IMR-90 (cell line): ENCODE data around the gene FADS6. TPM values are rescaled to one million over a fixed set of nuclear protein-coding genes. Genes with fewer than 3 reads are reported as not detected.

Experiments used
- ATAC-seq: fragments of 200-7000 bp; cut with Tn5 transposase; 2 replicates; pipeline ENCODE4 v1.9.1; 2020; ENCODE audit warnings: low read depth, mild to moderate bottlenecking, moderate library complexity
- BruUV-seq: library from RNA; stranded (reverse); fragments of 400-500 nt; replicated peaks from 2 replicates; lab custom pipeline; 2021; lab: Mats Ljungman, UMichigan
- CTCF ChIA-PET: fragments of 300-600 bp; formaldehyde crosslinking; extraction: SDS; loops from one replicate; lab custom pipeline; 2021; ENCODE audit warnings: antibody characterized with exemption; lab: Yijun Ruan, JAX
- POLR2A ChIA-PET: fragments of 300-600 bp; sonication (Branson Sonifier 250); formaldehyde crosslinking; loops from one replicate; lab custom pipeline; 2022; ENCODE audit warnings: antibody characterized with exemption; ENCODE audit not compliant: unreplicated experiment; lab: Charles Lee
- DNase-seq: peaks from one replicate; pipeline ENCODE4 v3.0.0; 2013
- H2AFZ ChIP-seq: replicated peaks from 2 replicates; pipeline ENCODE3; 2013; ENCODE audit warnings: low read length, mild to moderate bottlenecking; ENCODE audit not compliant: poor library complexity
- H2AK5ac ChIP-seq: 2 replicates; pipeline ENCODE4 v1.6.1; 2013; ENCODE audit warnings: low read depth, low read length, inconsistent platforms
- H2AK9ac ChIP-seq: replicated peaks from 2 replicates; pipeline ENCODE3; 2013; ENCODE audit warnings: mild to moderate bottlenecking, low read depth, low read length, moderate library complexity; ENCODE audit not compliant: poor library complexity
- H2BK120ac ChIP-seq: 2 replicates; pipeline ENCODE4 v1.6.1; 2013; ENCODE audit warnings: low read depth, low read length, inconsistent platforms
- H2BK15ac ChIP-seq: 3 replicates; pipeline ENCODE4 v1.6.1; 2013; ENCODE audit warnings: low read depth, low read length, inconsistent platforms
- H2BK20ac ChIP-seq: 2 replicates; pipeline ENCODE4 v1.6.1; 2013; ENCODE audit warnings: low read depth, mild to moderate bottlenecking, inconsistent platforms, low read length, moderate library complexity
- H2BK5ac ChIP-seq: 2 replicates; pipeline ENCODE4 v1.6.1; 2013; ENCODE audit warnings: mild to moderate bottlenecking, low read depth, low read length, inconsistent platforms; ENCODE audit not compliant: poor library complexity, severe bottlenecking
- H3K14ac ChIP-seq: replicated peaks from 2 replicates; pipeline ENCODE4 v1.6.1; 2013; ENCODE audit warnings: low read depth, low read length, inconsistent platforms
- H3K18ac ChIP-seq: 2 replicates; pipeline ENCODE4 v1.6.1; 2013; ENCODE audit warnings: low read depth, low read length, control low read depth
- H3K23ac ChIP-seq: 2 replicates; pipeline ENCODE4 v1.6.1; 2013; ENCODE audit warnings: low read depth, low read length, inconsistent platforms
- H3K27ac ChIP-seq: 2 replicates; pipeline ENCODE4 v1.5.1; 2013; ENCODE audit warnings: mild to moderate bottlenecking, control low read depth, low read length; ENCODE audit not compliant: insufficient read depth
- H3K27me3 ChIP-seq: 2 replicates; pipeline ENCODE4 v1.6.1; 2013; ENCODE audit warnings: low read length; ENCODE audit not compliant: control insufficient read depth, insufficient read depth
- H3K36me3 ChIP-seq: 2 replicates; pipeline ENCODE4 v1.6.1; 2013; ENCODE audit warnings: low read length, mixed read lengths; ENCODE audit not compliant: control insufficient read depth, insufficient read depth
- H3K4ac ChIP-seq: 2 replicates; pipeline ENCODE4 v1.6.1; 2013; ENCODE audit warnings: low read depth, low read length, inconsistent platforms
- H3K4me1 ChIP-seq: 2 replicates; pipeline ENCODE4 v1.6.1; 2013; ENCODE audit warnings: low read length, mixed read lengths; ENCODE audit not compliant: control insufficient read depth, insufficient read depth
- H3K4me2 ChIP-seq: 2 replicates; pipeline ENCODE4 v1.6.1; 2013; ENCODE audit warnings: low read depth, mild to moderate bottlenecking, control low read depth, low read length, moderate library complexity
- H3K4me3 ChIP-seq: 2 replicates; pipeline ENCODE4 v1.5.1; 2013; ENCODE audit warnings: low read depth, mild to moderate bottlenecking, control low read depth, low read length, moderate library complexity; ENCODE audit not compliant: insufficient read depth
- H3K56ac ChIP-seq: 2 replicates; pipeline ENCODE4 v1.6.1; 2013; ENCODE audit warnings: low read length, inconsistent platforms; ENCODE audit not compliant: insufficient read depth; ENCODE audit errors: extremely low read depth
- H3K79me1 ChIP-seq, 2 experiments: 2 replicates each; pipeline ENCODE4 v1.6.1; 2013; ENCODE audit warnings: low read length in 2 of 2, inconsistent platforms in 1 of 2, low read depth in 1 of 2
- H3K9ac ChIP-seq: 2 replicates; pipeline ENCODE4 v1.6.1; 2013; ENCODE audit warnings: low read depth, low read length, control low read depth
- H3K9me1 ChIP-seq: 2 replicates; pipeline ENCODE4 v1.6.1; 2013; ENCODE audit warnings: low read length, inconsistent platforms; ENCODE audit not compliant: insufficient read depth
- H3K9me3 ChIP-seq: 2 replicates; pipeline ENCODE4 v1.6.1; 2013; ENCODE audit warnings: low read length; ENCODE audit not compliant: control insufficient read depth, insufficient read depth
- H4K20me1 ChIP-seq: 2 replicates; pipeline ENCODE4 v1.6.1; 2013; ENCODE audit warnings: low read length, inconsistent platforms; ENCODE audit not compliant: insufficient read depth
- H4K5ac ChIP-seq: 2 replicates; pipeline ENCODE4 v1.6.1; 2013; ENCODE audit warnings: mild to moderate bottlenecking, low read depth, low read length, control low read depth
- H4K8ac ChIP-seq, 2 experiments: 2 replicates each; pipeline ENCODE4 v1.6.1; 2013; ENCODE audit warnings: low read depth in 2 of 2, low read length in 2 of 2, control low read depth in 1 of 2, inconsistent platforms in 1 of 2
- H4K91ac ChIP-seq: 2 replicates; pipeline ENCODE4 v1.6.1; 2013; ENCODE audit warnings: low read depth, low read length, inconsistent platforms; ENCODE audit not compliant: insufficient read depth
- BHLHE40 ChIP-seq: fragments of 150-350 bp; IDR thresholded peaks from 2 replicates; pipeline ENCODE4 v1.6.1; 2016; ENCODE audit warnings: mild to moderate bottlenecking, low read depth, low read length
- CEBPB ChIP-seq: IDR thresholded peaks from 2 replicates; pipeline ENCODE4 v1.6.1; 2012; ENCODE audit warnings: low read depth, low read length, improper control_type of control experiment
- CHD1 ChIP-seq: IDR thresholded peaks from 2 replicates; pipeline ENCODE4 v1.6.1; 2012; ENCODE audit warnings: low read depth, low read length, improper control_type of control experiment
- CTCF ChIP-seq: conservative IDR thresholded peaks from 2 replicates; pipeline ENCODE4 v1.5.1; 2012; ENCODE audit warnings: mild to moderate bottlenecking, low read depth, low read length, improper control_type of control experiment
- ELK1 ChIP-seq: fragments of 150-350 bp; IDR thresholded peaks from 2 replicates; pipeline ENCODE4 v1.6.1; 2016; ENCODE audit warnings: low read depth, mild to moderate bottlenecking, low read length, moderate library complexity, borderline replicate concordance
- FOS ChIP-seq: fragments of 150-350 bp; IDR thresholded peaks from 2 replicates; pipeline ENCODE4 v1.6.1; 2016; ENCODE audit warnings: low read depth, low read length
- MAFK ChIP-seq: IDR thresholded peaks from 2 replicates; pipeline ENCODE4 v1.6.1; 2012; ENCODE audit warnings: low read depth, low read length, improper control_type of control experiment
- MAZ ChIP-seq: IDR thresholded peaks from 2 replicates; pipeline ENCODE4 v1.6.1; 2012; ENCODE audit warnings: low read depth, mild to moderate bottlenecking, low read length, improper control_type of control experiment, moderate library complexity, borderline replicate concordance
- MXI1 ChIP-seq: IDR thresholded peaks from 2 replicates; pipeline ENCODE4 v1.6.1; 2012; ENCODE audit warnings: low read depth, mild to moderate bottlenecking, low read length, moderate library complexity, borderline replicate concordance
- NFE2L2 ChIP-seq: fragments of 150-350 bp; IDR thresholded peaks from 2 replicates; pipeline ENCODE4 v1.6.1; 2016; ENCODE audit warnings: low read depth, mild to moderate bottlenecking, low read length
- POLR2A ChIP-seq: IDR thresholded peaks from 2 replicates; pipeline ENCODE4 v1.6.1; 2012; ENCODE audit warnings: mild to moderate bottlenecking, low read depth, low read length
- RAD21 ChIP-seq: IDR thresholded peaks from 2 replicates; pipeline ENCODE4 v1.6.1; 2012; ENCODE audit warnings: low read length, improper control_type of control experiment
- RCOR1 ChIP-seq: IDR thresholded peaks from 2 replicates; pipeline ENCODE4 v1.6.1; 2012; ENCODE audit warnings: mild to moderate bottlenecking, low read length, improper control_type of control experiment; ENCODE audit not compliant: insufficient replicate concordance
- RFX5 ChIP-seq: IDR thresholded peaks from 2 replicates; pipeline ENCODE4 v1.8.0; 2012; ENCODE audit warnings: low read depth, mild to moderate bottlenecking, low read length, moderate library complexity
- SMC3 ChIP-seq: fragments of 150-350 bp; IDR thresholded peaks from 2 replicates; pipeline ENCODE4 v1.6.1; 2016; ENCODE audit warnings: low read depth, mild to moderate bottlenecking, antibody characterized with exemption, low read length, moderate library complexity
- USF2 ChIP-seq: fragments of 150-350 bp; IDR thresholded peaks from 2 replicates; pipeline ENCODE4 v1.6.1; 2017; ENCODE audit warnings: mild to moderate bottlenecking, antibody characterized with exemption, low read length, low read depth
- WGBS, 2 experiments: methylation state at CpG; one replicate each; pipeline versions ENCODE4 v1.1.5 to v1.1.7; 2013; ENCODE audit warnings: missing lambda C conversion rate in 2 of 2; ENCODE audit not compliant: insufficient read length in 1 of 2; ENCODE audit errors: extremely low coverage in 2 of 2; 5-methylcytosine and 5-hydroxymethylcytosine counted together
- dilution Hi-C: fragments of 300-500 bp; cut with HindIII; formaldehyde crosslinking; loops from one replicate; pipeline ENCODE4 v1.14.3; 2018; ENCODE audit warnings: low sequenced_read_pairs; ENCODE audit not compliant: unreplicated experiment
- in situ Hi-C: fragments of 300-500 bp; cut with MboI; formaldehyde crosslinking; loops from 3 replicates; pipeline ENCODE4 v1.14.3; 2019; ENCODE audit warnings: low sequenced_read_pairs, inconsistent platforms, mixed read lengths
- intact Hi-C: fragments of 100-400 bp; cut with micrococcal nuclease; formaldehyde crosslinking; loops from 2 replicates; pipeline ENCODE4 v1.10.0; 2022
- polyA plus RNA-seq, 3 experiments: library from polyadenylated mRNA; depleted of rRNA; stranded (reverse); fragments of >200 nt; gene quantifications; 2 replicates each; pipeline ENCODE4 v1.2.3, GENCODE V29; 2012; ENCODE audit warnings: low replicate concordance in 1 of 3
- total RNA-seq: library from RNA; depleted of rRNA; stranded (reverse); fragments of >200 nt; gene quantifications from 2 replicates; pipeline ENCODE4 v1.2.3, GENCODE V29; 2012

FADS6 gene
- total and polyA plus RNA-seq, 2 of the 4 experiments (the other 2 are of a cell fraction) = not detected

GRCh38 chr17:74917430-74917829 lies 24.0 kb upstream of the FADS6 start:
- Histone ChIP-seq H2BK5ac (no peak overlapping the region), H4K91ac (no peak overlapping the region), H3K36me3 (no peaks in the 10 kb centered on the region), H3K9me1 (no peaks in the 10 kb centered on the region), H3K18ac (no peak overlapping the region), H3K9me3 (no peaks in the 10 kb centered on the region), H3K23ac (no peak overlapping the region), H3K4me3 (no peak overlapping the region), H3K4ac (no peak overlapping the region), H4K20me1 (no peaks in the 10 kb centered on the region), H2AK9ac (no peak overlapping the region), H2BK20ac (no peak overlapping the region), H2BK15ac (no peak overlapping the region), H3K56ac (no peak overlapping the region), H2AFZ (no peak overlapping the region), H3K27me3 (peaks cover 48% of the 10 kb centered on the region), H4K5ac (no peak overlapping the region), H4K8ac (no peak overlapping the region), H3K14ac (no peak overlapping the region), H3K27ac (no peak overlapping the region), H3K79me1 (no peaks in the 10 kb centered on the region), H3K9ac (no peak overlapping the region), H3K4me1 (no peaks in the 10 kb centered on the region), H3K4me2 (no peak overlapping the region), H2BK120ac (no peak overlapping the region), H2AK5ac (no peak overlapping the region)
- dilution Hi-C loops = no loop called here
- in situ Hi-C loops = no loop called here
- POLR2A ChIA-PET = no interaction called here
- no TSS peak for BruUV-seq
- CTCF ChIA-PET = no interaction called here
- intact Hi-C loops = no loop called here
- WGBS, 2 experiments = 73% methylated on average over 3 of the region's 10 CpGs; no CpG with 5 or more reads in 1 of the 2 experiments
- DNase-seq (no peak), ATAC-seq (no peak)
- no peak for TF ChIP-seq MAZ
- TF ChIP-seq MXI1 = no peak
- TF ChIP-seq CEBPB = no peak
- no peak for TF ChIP-seq BHLHE40
- no peak for TF ChIP-seq CHD1
- no peak for TF ChIP-seq MAFK
- TF ChIP-seq SMC3 = no peak
- no peak for TF ChIP-seq ELK1
- no peak for TF ChIP-seq CTCF
- no peak for TF ChIP-seq RCOR1
- TF ChIP-seq POLR2A = no peak
- TF ChIP-seq RAD21 = no peak
- no peak for TF ChIP-seq USF2
- no peak for TF ChIP-seq FOS
- TF ChIP-seq RFX5 = no peak
- no peak for TF ChIP-seq NFE2L2
